Mucosa of descending colon (tissue), 3 donors: ENCODE measurements around the gene BABAM1. TPM values are rescaled to one million over a fixed set of nuclear protein-coding genes. Genes with fewer than 3 reads are reported as not detected.
"Not testable (repeated sequence)": the region's sequence is repeated elsewhere in the genome, so short reads cannot be mapped to it uniquely, and the experiment has no call there.

ENCODE experiments used
- ATAC-seq: fragments of 200-7000 bp; cut with Tn5 transposase; one replicate; pipeline ENCODE4 v1.9.1; 2020; ENCODE audit warnings: mild to moderate bottlenecking, moderate library complexity
- DNase-seq, 3 donors: peaks; one replicate each; pipeline ENCODE4 v3.0.0-alpha.2; 2020
- H3K36me3 ChIP-seq: fragments of 200-600 bp; one replicate; pipeline ENCODE4 v1.8.0; 2021; ENCODE audit warnings: low read depth, mild to moderate bottlenecking
- H3K4me1 ChIP-seq: fragments of 200-600 bp; one replicate; pipeline ENCODE4 v1.8.0; 2021; ENCODE audit warnings: low read depth, mild to moderate bottlenecking
- H3K4me3 ChIP-seq: fragments of 200-600 bp; one replicate; pipeline ENCODE4 v1.8.0; 2021; ENCODE audit warnings: mild to moderate bottlenecking
- H3K9me3 ChIP-seq: fragments of 200-600 bp; one replicate; pipeline ENCODE4 v1.8.0; 2021; ENCODE audit warnings: mild to moderate bottlenecking
- intact Hi-C, 2 donors: fragments of 100-400 bp; cut with DNase I in 1 of 2; cut with micrococcal nuclease in 1 of 2; formaldehyde crosslinking; loops; one replicate each; pipeline versions ENCODE4 v1.11.0 to v1.11.1; 2022; cut with DNase I, micrococcal nuclease
- total RNA-seq, 3 donors: library from RNA; stranded (reverse); fragmentation: NEBNext Ultra II Directional in 2 of 3; extraction: Animal tissue kit (Norgen Biotek cat#: 25700) in 2 of 3; gene quantifications; one replicate each; pipeline versions ENCODE4 v1.2.1 to v1.2.4, GENCODE V29; 2021 to 2023
- TF ChIP-seq, protein P1 (sequence below): fragments of 200-600 bp; IDR thresholded peaks from one replicate; pipeline ENCODE4 v1.8.0; 2022; ENCODE audit warnings: antibody characterized with exemption, mild to moderate bottlenecking
- donor health status: DM: no; HTN: no; CAD: no; lungs with moderate emphysema.
- donor health status: DM: no; HTN: no; CAD: no.
- donor health status: DM: no; HTN: yes; CAD: no.

BABAM1 gene
- total RNA-seq, 3 donors from 2014 or later = 64.6 to 80.3 (median 76.2) TPM

DNA sequence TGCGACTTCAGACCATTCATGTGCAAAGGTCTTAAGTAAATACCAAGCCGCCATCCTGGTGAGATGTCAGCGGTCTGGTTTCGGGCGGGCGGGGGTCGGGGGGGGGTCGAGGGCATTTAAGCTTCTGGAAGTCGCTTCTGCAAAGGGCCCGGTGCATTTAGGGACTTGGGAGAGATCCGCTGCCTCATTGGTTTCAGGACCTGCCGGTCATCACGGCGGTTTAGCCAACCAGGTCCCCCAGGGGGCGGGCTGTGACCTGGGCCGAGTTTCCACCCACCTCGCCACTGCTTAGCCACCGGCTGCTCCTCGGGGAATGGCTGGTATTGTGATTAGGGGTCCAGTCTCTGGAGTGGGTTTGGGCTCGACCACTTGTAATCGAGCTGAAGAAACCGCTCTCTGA, 22.2 kb downstream of the BABAM1 start:
- Histone ChIP-seq H3K4me1 (peaks cover 11% of the 10 kb centered on the region), H3K4me3 (no peak overlapping the region), H3K9me3 (no peaks in the 10 kb centered on the region), H3K36me3 (no peaks in the 10 kb centered on the region)
- ATAC-seq (no peak), DNase-seq (peak in 2 of 3 donors; percentile 76)
- intact Hi-C loops = no loop called here
- TF ChIP-seq, protein P1, sequence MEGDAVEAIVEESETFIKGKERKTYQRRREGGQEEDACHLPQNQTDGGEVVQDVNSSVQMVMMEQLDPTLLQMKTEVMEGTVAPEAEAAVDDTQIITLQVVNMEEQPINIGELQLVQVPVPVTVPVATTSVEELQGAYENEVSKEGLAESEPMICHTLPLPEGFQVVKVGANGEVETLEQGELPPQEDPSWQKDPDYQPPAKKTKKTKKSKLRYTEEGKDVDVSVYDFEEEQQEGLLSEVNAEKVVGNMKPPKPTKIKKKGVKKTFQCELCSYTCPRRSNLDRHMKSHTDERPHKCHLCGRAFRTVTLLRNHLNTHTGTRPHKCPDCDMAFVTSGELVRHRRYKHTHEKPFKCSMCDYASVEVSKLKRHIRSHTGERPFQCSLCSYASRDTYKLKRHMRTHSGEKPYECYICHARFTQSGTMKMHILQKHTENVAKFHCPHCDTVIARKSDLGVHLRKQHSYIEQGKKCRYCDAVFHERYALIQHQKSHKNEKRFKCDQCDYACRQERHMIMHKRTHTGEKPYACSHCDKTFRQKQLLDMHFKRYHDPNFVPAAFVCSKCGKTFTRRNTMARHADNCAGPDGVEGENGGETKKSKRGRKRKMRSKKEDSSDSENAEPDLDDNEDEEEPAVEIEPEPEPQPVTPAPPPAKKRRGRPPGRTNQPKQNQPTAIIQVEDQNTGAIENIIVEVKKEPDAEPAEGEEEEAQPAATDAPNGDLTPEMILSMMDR = no peak

- peak overlapping the region; percentile 32 for H3K4me3 ChIP-seq
- DNase-seq (peak; percentile 81 to 90 (median 85)), ATAC-seq (peak; percentile 96)
- TF ChIP-seq, protein P1 = peak; percentile 62
- intact Hi-C loops = loop anchor here in 1 of 2 donors (10.0 kb wide), 1 partner anchor 102 kb away; the partner anchor contains the start of gene CCDC194
- no peaks in the 10 kb centered on the region for H3K9me3 ChIP-seq
- H3K4me1 ChIP-seq = peaks cover 11% of the 10 kb centered on the region
- H3K36me3 ChIP-seq = no peaks in the 10 kb centered on the region
Observed at GRCh38 chr19:17292301-17293074, 25.2 kb downstream of the BABAM1 start.

GRCh38 chr19:17293605-17294004, 26.4 kb downstream of the BABAM1 start:
- intact Hi-C loops = loop anchor here in 1 of 2 donors (10.0 kb wide), 1 partner anchor 101 kb away; the partner anchor contains the start of gene CCDC194

GRCh38 chr19:17294051-17294891, 27.0 kb downstream of the BABAM1 start:
- peak; percentile 35 for ATAC-seq
- peak; percentile 62 to 73 (median 72) for DNase-seq
- TF ChIP-seq, protein P1 = no peak

More at GRCh38 chr19:17293605-17294004, 26.4 kb downstream of the BABAM1 start:
- no peaks in the 10 kb centered on the region for H3K36me3 ChIP-seq
- no peaks in the 10 kb centered on the region for H3K9me3 ChIP-seq
- no peak for ATAC-seq
- DNase-seq = no peak
- peaks cover 11% of the 10 kb centered on the region for H3K4me1 ChIP-seq
- TF ChIP-seq, protein P1 = no peak
- H3K4me3 ChIP-seq = no peak overlapping the region

GRCh38 chr19:17295551-17295950, 28.3 kb downstream of the BABAM1 start:
- H3K9me3 ChIP-seq, DNase-seq, ATAC-seq, H3K36me3 ChIP-seq, H3K4me3 ChIP-seq: not testable (repeated sequence)
- H3K4me1 ChIP-seq = peaks cover 11% of the 10 kb centered on the region
- intact Hi-C loops = loop anchor here in 1 of 2 donors (10.0 kb wide), 1 partner anchor 99 kb away; the partner anchor contains the start of gene CCDC194

More at GRCh38 chr19:17294051-17294891, 27.0 kb downstream of the BABAM1 start:
- H3K4me1 ChIP-seq = peaks cover 11% of the 10 kb centered on the region
- no peaks in the 10 kb centered on the region for H3K9me3 ChIP-seq
- intact Hi-C loops = loop anchor here in 1 of 2 donors (10.0 kb wide), 1 partner anchor 101 kb away; the partner anchor contains the start of gene CCDC194
- no peaks in the 10 kb centered on the region for H3K36me3 ChIP-seq
- H3K4me3 ChIP-seq = no peak overlapping the region
